GM19468 (cell line): Measurements from ENCODE around the gene PCCB.
"Not testable (repeated sequence)": the region's sequence is repeated elsewhere in the genome, so short reads cannot be mapped to it uniquely, and the experiment has no call there.

Source experiments
- ATAC-seq: cut with Tn5 transposase; IDR thresholded peaks from one replicate; pipeline ENCODE4 v1.9.1; 2021; ENCODE audit warnings: mild to moderate bottlenecking, moderate library complexity, moderate number of reproducible peaks; ENCODE audit not compliant: unreplicated experiment; ENCODE audit errors: extremely low read depth

The PCCB gene

GRCh38 chr3:136258199-136258598 is 8.1 kb downstream of the PCCB start:
- ATAC-seq = no peak

GRCh38 chr3:136261826-136262225 is 11.7 kb downstream of the PCCB start:
- no peak for ATAC-seq

- ATAC-seq = no peak
Measured at GRCh38 chr3:136262559-136262958, 12.4 kb downstream of the PCCB start.

- no peak for ATAC-seq
Measured at GRCh38 chr3:136263251-136263650, 13.1 kb downstream of the PCCB start.

- ATAC-seq = not testable (repeated sequence)
Measured at GRCh38 chr3:136266468-136267125, 16.5 kb downstream of the PCCB start.

- ATAC-seq = no peak
Measured at GRCh38 chr3:136267235-136267634, 17.1 kb downstream of the PCCB start.

- ATAC-seq = peak; percentile 39
Measured at GRCh38 chr3:136270179-136270578, 20.0 kb downstream of the PCCB start.

GRCh38 chr3:136271626-136272025 is 21.5 kb downstream of the PCCB start:
- ATAC-seq = not testable (repeated sequence)

- no peak for ATAC-seq
Measured at GRCh38 chr3:136276049-136276755, 26.1 kb downstream of the PCCB start.

GRCh38 chr3:136277115-136277514 is 27.0 kb downstream of the PCCB start:
- no peak for ATAC-seq

GRCh38 chr3:136277634-136278033 is 27.5 kb downstream of the PCCB start:
- ATAC-seq = no peak

- no peak for ATAC-seq
Measured at GRCh38 chr3:136279092-136279491, 29.0 kb downstream of the PCCB start.

GRCh38 chr3:136280961-136281360 is 30.8 kb downstream of the PCCB start:
- ATAC-seq = no peak

- ATAC-seq = no peak
Measured at GRCh38 chr3:136281966-136282520, 31.9 kb downstream of the PCCB start.

- no peak for ATAC-seq
Measured at GRCh38 chr3:136283627-136284026, 33.5 kb downstream of the PCCB start.

GRCh38 chr3:136291302-136291701 is 41.2 kb downstream of the PCCB start:
- ATAC-seq = no peak

GRCh38 chr3:136292500-136292899 is 42.4 kb downstream of the PCCB start:
- ATAC-seq = no peak

GRCh38 chr3:136293279-136293678 is 43.1 kb downstream of the PCCB start:
- ATAC-seq = no peak

GRCh38 chr3:136294176-136294575 is 44.0 kb downstream of the PCCB start:
- no peak for ATAC-seq

- ATAC-seq = no peak
Measured at GRCh38 chr3:136296960-136297359, 46.8 kb downstream of the PCCB start.

- ATAC-seq = no peak
Measured at GRCh38 chr3:136297826-136298225, 47.7 kb downstream of the PCCB start.

- no peak for ATAC-seq
Measured at GRCh38 chr3:136300444-136300843, 50.3 kb downstream of the PCCB start.
